Lung (tissue), 12 donors: ENCODE results near the gene APOL1. TPM values are rescaled to one million over a fixed set of nuclear protein-coding genes. Genes with fewer than 3 reads are reported as not detected.

Source experiments
- ATAC-seq: fragments of 200-7000 bp; cut with Tn5 transposase; one replicate; pipeline ENCODE4 v1.9.1; 2020; ENCODE audit warnings: moderate number of reproducible peaks; ENCODE audit not compliant: insufficient read depth, low FRiP score
- DNase-seq, 3 donors: peaks; one replicate each; pipeline ENCODE4 v3.0.0-alpha.2; 2013 to 2017
- H3K27ac ChIP-seq, 2 donors: one replicate each; pipeline ENCODE4 v1.5.1; 2013; ENCODE audit warnings: mild to moderate bottlenecking in 2 of 2, moderate library complexity in 2 of 2, control low read depth in 1 of 2, inconsistent platforms in 1 of 2, low read depth in 1 of 2, low read length in 1 of 2
- H3K27me3 ChIP-seq, 3 donors: one replicate each; pipeline ENCODE4 v1.5.1; 2013; ENCODE audit warnings: low read length in 2 of 3; ENCODE audit not compliant: control insufficient read depth in 3 of 3, insufficient read depth in 3 of 3
- H3K36me3 ChIP-seq, 4 donors: one replicate each; pipeline ENCODE4 v1.5.1; 2013; ENCODE audit warnings: low read length in 4 of 4, mild to moderate bottlenecking in 1 of 4, moderate library complexity in 1 of 4; ENCODE audit not compliant: control insufficient read depth in 4 of 4, insufficient read depth in 4 of 4
- H3K4me1 ChIP-seq, 5 donors: one replicate each; pipeline ENCODE4 v1.5.1; 2013; ENCODE audit warnings: low read length in 5 of 5, mild to moderate bottlenecking in 2 of 5, moderate library complexity in 1 of 5; ENCODE audit not compliant: control insufficient read depth in 5 of 5, insufficient read depth in 5 of 5
- H3K4me3 ChIP-seq: one replicate; pipeline ENCODE4 v1.5.1; 2013; ENCODE audit warnings: mild to moderate bottlenecking, control low read depth, moderate library complexity
- H3K9ac ChIP-seq, 2 donors: one replicate each; pipeline ENCODE4 v1.5.1; 2013; ENCODE audit warnings: low read length in 2 of 2, control low read depth in 1 of 2; ENCODE audit not compliant: insufficient read depth in 1 of 2
- H3K9me3 ChIP-seq, 4 donors: one replicate each; pipeline ENCODE4 v1.5.1; 2013; ENCODE audit warnings: low read length in 3 of 4, mild to moderate bottlenecking in 1 of 4, moderate library complexity in 1 of 4; ENCODE audit not compliant: control insufficient read depth in 4 of 4, insufficient read depth in 3 of 4
- CTCF ChIP-seq: IDR thresholded peaks from 2 replicates; pipeline ENCODE4 v1.5.1; 2012; ENCODE audit warnings: mild to moderate bottlenecking; ENCODE audit errors: control extremely low read depth, extremely low read depth
- WGBS, 2 donors: extraction: QIAGEN DNeasy Blood & Tissue Kit; methylation state at CpG; one replicate each; pipeline ENCODE4 v1.1.7; 2013; 5-methylcytosine and 5-hydroxymethylcytosine counted together
- polyA plus RNA-seq, 2 donors: library from polyadenylated mRNA; stranded (reverse); fragments of 200-250 nt; gene quantifications; one replicate each; pipeline ENCODE4 v1.2.1, GENCODE V29; 2013
- total RNA-seq, 2 donors: library from RNA; depleted of rRNA in 1 of 2; stranded (reverse); fragments of >200 nt in 1 of 2; gene quantifications; one replicate each; pipeline ENCODE4 v1.2.1, GENCODE V29; 2014 to 2021
- donor health status: control.
- donor health status: control.
- donor health status: Bipolar disorder and iron deficiency.
- donor health status: healthy.
- donor health status: DM: yes; HTN: yes; CAD: no.

APOL1 gene
- total and polyA plus RNA-seq, 4 donors: 32.3 to 75.0 (median 50.2) TPM

GRCh38 chr22:36232715-36233401 is 20.1 kb upstream of the APOL1 start:
- DNase-seq (no peak), ATAC-seq (no peak)
- H3K36me3 ChIP-seq: peaks cover 17 to 35% (median 26%) of the 10 kb centered on the region in 4 donors
- H3K9ac ChIP-seq: no peak overlapping the region
- no peak overlapping the region for H3K4me3 ChIP-seq
- H3K27ac ChIP-seq: no peak overlapping the region
- H3K27me3 ChIP-seq: no peaks in the 10 kb centered on the region
- TF ChIP-seq CTCF: no peak
- WGBS, 2 donors: 70 to 77% methylated on average over 13 of the region's 13 CpGs
- H3K4me1 ChIP-seq: peaks cover 10 to 16% (median 13%) of the 10 kb centered on the region in 5 donors
- H3K9me3 ChIP-seq: no peaks in the 10 kb centered on the region

- no peak for DNase-seq
- H3K4me1 ChIP-seq: peaks cover 12 to 25% (median 17%) of the 10 kb centered on the region in 5 donors
Observed at GRCh38 chr22:36233796-36234195, 19.1 kb upstream of the APOL1 start.

GRCh38 chr22:36234213-36234612 is 18.7 kb upstream of the APOL1 start:
- no peaks in the 10 kb centered on the region for H3K27me3 ChIP-seq
- no peak for TF ChIP-seq CTCF
- H3K36me3 ChIP-seq: peaks cover 17 to 27% (median 22%) of the 10 kb centered on the region in 4 donors
- ATAC-seq (no peak), DNase-seq (no peak)
- H3K4me1 ChIP-seq: peaks cover 12 to 28% (median 17%) of the 10 kb centered on the region in 5 donors
- H3K9me3 ChIP-seq: no peaks in the 10 kb centered on the region
- WGBS, 2 donors: 40 to 62% methylated on average over 2 of the region's 2 CpGs
- H3K27ac ChIP-seq: no peak overlapping the region
- no peak overlapping the region for H3K9ac ChIP-seq
- H3K4me3 ChIP-seq: no peak overlapping the region

More at GRCh38 chr22:36233796-36234195, 19.1 kb upstream of the APOL1 start:
- Histone ChIP-seq H3K4me3 (no peak overlapping the region), H3K9me3 (no peaks in the 10 kb centered on the region), H3K9ac (no peak overlapping the region), H3K27me3 (no peaks in the 10 kb centered on the region), H3K36me3 (peaks cover 17 to 30% (median 24%) of the 10 kb centered on the region in 4 donors), H3K27ac (no peak overlapping the region)
- ATAC-seq: no peak
- TF ChIP-seq CTCF: no peak
- 89 to 94% methylated on average over 7 of the region's 7 CpGs for WGBS, 2 donors
